Activated naive CD8-positive, alpha-beta T cell treated with anti-CD3 and anti-CD28 coated beads, Interleukin-2, amount 50 U/mL, for 24 hours (primary cell): Measurements from ENCODE around the gene FXYD2.

Experiments
- ATAC-seq: fragments of 150-1000 bp; cut with Tn5 transposase; one replicate; pipeline ENCODE4 v1.10.0; 2021
- DNase-seq: peaks from one replicate; pipeline ENCODE4 v3.0.0; 2021
- H3K27ac Mint-ChIP-seq: one replicate; pipeline ENCODE4 v1.8.0; 2021; ENCODE audit warnings: mild to moderate bottlenecking, mixed read lengths
- H3K27me3 Mint-ChIP-seq: one replicate; pipeline ENCODE4 v1.8.0; 2021; ENCODE audit warnings: mixed read lengths
- H3K36me3 Mint-ChIP-seq: one replicate; pipeline ENCODE4 v1.8.0; 2021; ENCODE audit warnings: low read depth, mixed read lengths
- H3K4me1 Mint-ChIP-seq: one replicate; pipeline ENCODE4 v1.8.0; 2021; ENCODE audit warnings: mixed read lengths
- H3K4me3 Mint-ChIP-seq: one replicate; pipeline ENCODE4 v1.8.0; 2021; ENCODE audit warnings: mild to moderate bottlenecking, moderate library complexity, mixed read lengths
- H3K9me3 Mint-ChIP-seq: one replicate; pipeline ENCODE4 v1.8.0; 2021; ENCODE audit warnings: mixed read lengths

The FXYD2 gene

GRCh38 chr11:117794135-117794534 is 30.4 kb downstream of the FXYD2 start:
- H3K4me1 Mint-ChIP-seq: peaks cover 14% of the 10 kb centered on the region
- ATAC-seq: no peak
- no peak overlapping the region for H3K27ac Mint-ChIP-seq
- peaks cover 60% of the 10 kb centered on the region for H3K27me3 Mint-ChIP-seq
- no peaks in the 10 kb centered on the region for H3K36me3 Mint-ChIP-seq
- no peak overlapping the region for H3K4me3 Mint-ChIP-seq
- no peak for DNase-seq
- no peaks in the 10 kb centered on the region for H3K9me3 Mint-ChIP-seq

GRCh38 chr11:117793583-117793982 is 31.0 kb downstream of the FXYD2 start:
- no peak overlapping the region for H3K4me3 Mint-ChIP-seq
- DNase-seq (no peak), ATAC-seq (no peak)
- H3K27me3 Mint-ChIP-seq: peaks cover 57% of the 10 kb centered on the region
- H3K9me3 Mint-ChIP-seq: no peaks in the 10 kb centered on the region
- no peak overlapping the region for H3K27ac Mint-ChIP-seq
- H3K4me1 Mint-ChIP-seq: peaks cover 14% of the 10 kb centered on the region
- no peaks in the 10 kb centered on the region for H3K36me3 Mint-ChIP-seq

- no peaks in the 10 kb centered on the region for H3K36me3 Mint-ChIP-seq
- no peaks in the 10 kb centered on the region for H3K9me3 Mint-ChIP-seq
- H3K4me3 Mint-ChIP-seq: no peak overlapping the region
- peaks cover 14% of the 10 kb centered on the region for H3K4me1 Mint-ChIP-seq
- DNase-seq (no peak), ATAC-seq (no peak)
- H3K27me3 Mint-ChIP-seq: peaks cover 56% of the 10 kb centered on the region
- H3K27ac Mint-ChIP-seq: no peak overlapping the region
Observed at GRCh38 chr11:117792992-117793391, 31.6 kb downstream of the FXYD2 start.

- ATAC-seq: no peak
- Mint-ChIP-seq H3K27me3 (peaks cover 55% of the 10 kb centered on the region), H3K4me3 (no peak overlapping the region), H3K36me3 (no peaks in the 10 kb centered on the region), H3K4me1 (peaks cover 11% of the 10 kb centered on the region), H3K27ac (no peak overlapping the region), H3K9me3 (no peaks in the 10 kb centered on the region)
- DNase-seq: no peak
Observed at GRCh38 chr11:117792241-117792640, 32.3 kb downstream of the FXYD2 start.

GRCh38 chr11:117790279-117790678 is 34.3 kb downstream of the FXYD2 start:
- ATAC-seq: no peak
- peaks cover 49% of the 10 kb centered on the region for H3K27me3 Mint-ChIP-seq
- no peaks in the 10 kb centered on the region for H3K9me3 Mint-ChIP-seq
- H3K36me3 Mint-ChIP-seq: no peaks in the 10 kb centered on the region
- DNase-seq: no peak
- peaks cover 3% of the 10 kb centered on the region for H3K4me1 Mint-ChIP-seq
- H3K4me3 Mint-ChIP-seq: no peak overlapping the region
- no peak overlapping the region for H3K27ac Mint-ChIP-seq

- Mint-ChIP-seq H3K4me3 (no peak overlapping the region), H3K27me3 (peaks cover 44% of the 10 kb centered on the region), H3K4me1 (no peaks in the 10 kb centered on the region), H3K27ac (no peak overlapping the region), H3K9me3 (no peaks in the 10 kb centered on the region), H3K36me3 (no peaks in the 10 kb centered on the region)
- no peak for ATAC-seq
- DNase-seq: no peak
Observed at GRCh38 chr11:117789241-117789640, 35.3 kb downstream of the FXYD2 start.

GRCh38 chr11:117786135-117786870 is 38.2 kb downstream of the FXYD2 start:
- H3K27ac Mint-ChIP-seq: no peak overlapping the region
- peaks cover 24% of the 10 kb centered on the region for H3K27me3 Mint-ChIP-seq
- no peaks in the 10 kb centered on the region for H3K9me3 Mint-ChIP-seq
- ATAC-seq (no peak), DNase-seq (no peak)
- no peaks in the 10 kb centered on the region for H3K36me3 Mint-ChIP-seq
- no peaks in the 10 kb centered on the region for H3K4me1 Mint-ChIP-seq
- no peak overlapping the region for H3K4me3 Mint-ChIP-seq

- H3K4me1 Mint-ChIP-seq: no peaks in the 10 kb centered on the region
- no peak overlapping the region for H3K4me3 Mint-ChIP-seq
- ATAC-seq: no peak
- no peak overlapping the region for H3K27ac Mint-ChIP-seq
- peaks cover 9% of the 10 kb centered on the region for H3K27me3 Mint-ChIP-seq
- no peaks in the 10 kb centered on the region for H3K9me3 Mint-ChIP-seq
- no peaks in the 10 kb centered on the region for H3K36me3 Mint-ChIP-seq
- no peak for DNase-seq
Observed at GRCh38 chr11:117782101-117782500, 42.4 kb downstream of the FXYD2 start.

GRCh38 chr11:117781627-117782026 is 42.9 kb downstream of the FXYD2 start:
- peaks cover 9% of the 10 kb centered on the region for H3K27me3 Mint-ChIP-seq
- no peak overlapping the region for H3K4me3 Mint-ChIP-seq
- H3K27ac Mint-ChIP-seq: no peak overlapping the region
- DNase-seq (no peak), ATAC-seq (no peak)
- no peaks in the 10 kb centered on the region for H3K9me3 Mint-ChIP-seq
- H3K4me1 Mint-ChIP-seq: no peaks in the 10 kb centered on the region
- no peaks in the 10 kb centered on the region for H3K36me3 Mint-ChIP-seq

- H3K4me3 Mint-ChIP-seq: no peak overlapping the region
- H3K27ac Mint-ChIP-seq: no peak overlapping the region
- no peaks in the 10 kb centered on the region for H3K4me1 Mint-ChIP-seq
- H3K27me3 Mint-ChIP-seq: peaks cover 7% of the 10 kb centered on the region
- no peaks in the 10 kb centered on the region for H3K36me3 Mint-ChIP-seq
- H3K9me3 Mint-ChIP-seq: no peaks in the 10 kb centered on the region
- ATAC-seq: no peak
- no peak for DNase-seq
Observed at GRCh38 chr11:117780456-117780855, 44.1 kb downstream of the FXYD2 start.

GRCh38 chr11:117774553-117774952 is 50.0 kb downstream of the FXYD2 start:
- ATAC-seq (no peak), DNase-seq (no peak)
- H3K9me3 Mint-ChIP-seq: no peaks in the 10 kb centered on the region
- H3K36me3 Mint-ChIP-seq: no peaks in the 10 kb centered on the region
- H3K27me3 Mint-ChIP-seq: no peaks in the 10 kb centered on the region
- H3K27ac Mint-ChIP-seq: no peak overlapping the region
- no peaks in the 10 kb centered on the region for H3K4me1 Mint-ChIP-seq
- H3K4me3 Mint-ChIP-seq: no peak overlapping the region

- no peak overlapping the region for H3K27ac Mint-ChIP-seq
- H3K9me3 Mint-ChIP-seq: no peaks in the 10 kb centered on the region
- no peaks in the 10 kb centered on the region for H3K36me3 Mint-ChIP-seq
- no peak for DNase-seq
- H3K27me3 Mint-ChIP-seq: no peaks in the 10 kb centered on the region
- no peak overlapping the region for H3K4me3 Mint-ChIP-seq
- no peak for ATAC-seq
- H3K4me1 Mint-ChIP-seq: no peaks in the 10 kb centered on the region
Observed at GRCh38 chr11:117772360-117772759, 52.2 kb downstream of the FXYD2 start.

GRCh38 chr11:117771841-117772240 is 52.7 kb downstream of the FXYD2 start:
- no peak overlapping the region for H3K27ac Mint-ChIP-seq
- no peaks in the 10 kb centered on the region for H3K36me3 Mint-ChIP-seq
- H3K4me1 Mint-ChIP-seq: no peaks in the 10 kb centered on the region
- H3K27me3 Mint-ChIP-seq: no peaks in the 10 kb centered on the region
- no peaks in the 10 kb centered on the region for H3K9me3 Mint-ChIP-seq
- DNase-seq (no peak), ATAC-seq (no peak)
- H3K4me3 Mint-ChIP-seq: no peak overlapping the region

GRCh38 chr11:117771197-117771596 is 53.3 kb downstream of the FXYD2 start:
- Mint-ChIP-seq H3K27me3 (no peaks in the 10 kb centered on the region), H3K36me3 (no peaks in the 10 kb centered on the region), H3K4me3 (no peak overlapping the region), H3K9me3 (no peaks in the 10 kb centered on the region), H3K4me1 (no peaks in the 10 kb centered on the region), H3K27ac (no peak overlapping the region)
- no peak for DNase-seq
- ATAC-seq: no peak

- ATAC-seq: no peak
Observed at GRCh38 chr11:117770061-117770460, 54.5 kb downstream of the FXYD2 start.

More at GRCh38 chr11:117770061-117770460, 54.5 kb downstream of the FXYD2 start:
- DNase-seq: no peak
- no peaks in the 10 kb centered on the region for H3K36me3 Mint-ChIP-seq
- H3K4me3 Mint-ChIP-seq: no peak overlapping the region
- no peaks in the 10 kb centered on the region for H3K27me3 Mint-ChIP-seq
- no peak overlapping the region for H3K27ac Mint-ChIP-seq
- no peaks in the 10 kb centered on the region for H3K9me3 Mint-ChIP-seq
- H3K4me1 Mint-ChIP-seq: no peaks in the 10 kb centered on the region
